HG03060 (cell line): ENCODE results near the gene AGO4.
"Not testable (repeated sequence)": the region's sequence is repeated elsewhere in the genome, so short reads cannot be mapped to it uniquely, and the experiment has no call there.

Experiments used
- ATAC-seq: cut with Tn5 transposase; IDR thresholded peaks from one replicate; pipeline ENCODE4 v1.9.1; 2021; ENCODE audit warnings: low read depth, moderate number of reproducible peaks; ENCODE audit not compliant: unreplicated experiment

AGO4 gene

DNA sequence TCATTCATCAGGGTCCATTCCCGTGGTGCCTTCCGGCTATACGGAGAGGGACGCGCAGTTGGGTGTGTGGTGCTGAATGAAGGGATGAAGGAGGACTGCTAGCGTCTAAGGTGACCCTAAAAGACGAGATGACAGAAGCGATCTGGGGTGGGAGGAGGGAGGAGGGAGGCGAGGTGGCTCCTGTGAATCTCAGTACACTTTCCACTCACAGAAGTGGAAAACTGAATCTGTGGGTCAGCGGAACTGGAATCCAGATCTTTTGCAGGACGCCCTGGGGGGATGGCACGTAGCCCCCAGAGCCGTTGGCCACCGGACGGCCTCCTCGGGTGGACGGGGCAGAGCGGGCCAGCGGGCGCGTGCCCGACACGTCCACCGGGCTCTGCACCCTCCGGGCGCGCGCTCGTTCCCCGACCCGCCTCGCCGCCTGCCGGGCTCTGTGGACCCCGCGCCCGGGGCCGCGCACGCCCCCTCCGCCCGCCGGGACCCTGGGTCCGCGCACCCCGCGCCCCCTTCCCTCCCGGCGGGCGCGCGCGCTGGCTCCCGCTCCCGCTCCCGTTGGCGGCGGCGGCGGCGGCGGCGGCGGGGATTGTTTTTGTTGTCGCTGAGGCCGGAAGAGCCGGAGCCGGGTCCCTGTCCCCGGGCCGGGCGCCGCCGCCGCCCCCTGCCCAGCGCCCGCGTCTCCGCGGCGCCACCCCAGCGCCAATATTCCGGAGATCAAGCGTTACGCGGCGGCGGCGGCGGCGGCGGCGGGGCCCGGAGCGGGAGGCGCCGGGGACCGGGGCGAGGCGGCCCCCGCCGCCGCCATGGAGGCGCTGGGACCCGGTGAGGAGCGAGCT is at the start of gene AGO4:
AGO4 (plus strand) TSS at position 403 of the 836 bp plus-strand sequence; CDS start at position 804, 401 bp downstream.
- no peak for ATAC-seq

DNA sequence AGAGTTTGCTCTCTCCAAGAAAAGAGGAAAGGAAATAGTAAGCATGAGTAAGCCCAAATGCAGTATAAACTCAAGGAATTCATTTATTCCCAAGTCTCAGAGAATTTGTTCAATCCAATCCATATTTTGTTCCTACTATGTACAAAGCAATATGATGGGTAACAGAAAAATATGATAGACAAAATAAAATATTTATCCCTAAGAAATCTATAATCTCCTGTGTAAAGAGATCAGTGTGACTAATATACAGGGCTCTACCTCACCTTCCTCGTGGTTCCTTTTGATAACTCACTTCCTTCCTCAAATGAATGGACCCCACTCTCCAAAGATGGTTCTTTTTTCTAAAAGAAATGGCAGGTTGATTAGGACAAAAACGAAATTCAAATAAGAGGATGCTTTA is 45.7 kb upstream of the AGO4 start:
- no peak for ATAC-seq

DNA sequence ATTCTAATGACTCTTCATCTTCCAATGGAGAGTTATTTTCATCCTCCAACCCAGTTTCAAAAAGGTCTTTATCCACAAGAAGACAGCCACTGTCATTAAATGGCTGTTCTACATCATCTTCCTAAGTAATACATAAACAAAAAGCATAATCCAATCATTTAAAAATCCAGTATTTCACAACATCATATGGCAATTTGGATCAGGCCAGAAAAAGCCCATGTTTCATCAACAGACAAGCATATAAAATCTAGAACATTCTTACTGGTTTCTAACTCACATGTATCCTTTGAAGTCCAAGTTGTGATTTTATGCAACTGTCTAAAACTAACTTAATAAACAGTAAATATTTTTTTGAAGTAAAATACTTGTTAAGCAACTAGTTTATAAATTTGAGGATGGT is 44.6 kb upstream of the AGO4 start:
- ATAC-seq, result no peak

- ATAC-seq, result no peak
Observed at GRCh38 chr1:35764283-35764682, 43.5 kb upstream of the AGO4 start.

DNA sequence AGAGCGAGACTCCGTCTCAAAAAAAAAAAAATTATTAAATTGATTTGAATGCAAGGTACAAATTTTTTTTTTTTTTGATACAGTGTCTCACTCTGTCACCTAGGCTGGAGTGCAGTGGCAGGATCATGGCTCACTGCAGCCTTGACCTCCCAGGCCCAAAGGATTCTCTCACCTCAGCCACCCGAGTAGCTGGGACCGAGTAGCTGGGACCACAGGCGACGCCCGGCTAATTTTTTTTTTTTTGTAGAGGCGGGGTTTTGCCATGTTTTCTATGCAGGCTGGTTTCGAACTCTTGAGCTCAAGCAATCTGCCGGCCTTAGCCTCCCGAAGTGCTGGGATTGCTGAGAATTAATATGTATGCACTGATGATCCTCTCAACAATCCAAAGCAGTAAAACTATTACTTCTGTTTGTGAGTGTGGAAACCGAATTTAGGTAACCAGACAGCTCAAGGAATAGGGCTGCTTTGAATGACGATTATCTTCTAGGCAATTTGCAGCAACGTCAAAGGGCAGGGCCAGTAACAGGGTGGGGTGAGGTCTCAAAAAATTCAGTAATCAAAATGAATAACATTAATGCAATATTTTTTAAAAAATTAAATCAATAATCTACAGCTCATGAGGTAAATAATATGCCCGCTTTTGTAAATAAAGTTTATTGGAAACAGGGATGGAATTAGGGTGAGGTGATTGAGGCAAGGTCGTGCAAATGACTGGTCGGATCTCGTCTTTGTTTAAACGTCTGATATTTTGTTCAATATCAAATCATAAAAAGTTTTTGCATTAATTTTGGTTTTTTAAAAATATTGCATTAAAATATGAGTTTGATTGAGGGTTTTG is 39.2 kb upstream of the AGO4 start:
- ATAC-seq, result no peak

DNA sequence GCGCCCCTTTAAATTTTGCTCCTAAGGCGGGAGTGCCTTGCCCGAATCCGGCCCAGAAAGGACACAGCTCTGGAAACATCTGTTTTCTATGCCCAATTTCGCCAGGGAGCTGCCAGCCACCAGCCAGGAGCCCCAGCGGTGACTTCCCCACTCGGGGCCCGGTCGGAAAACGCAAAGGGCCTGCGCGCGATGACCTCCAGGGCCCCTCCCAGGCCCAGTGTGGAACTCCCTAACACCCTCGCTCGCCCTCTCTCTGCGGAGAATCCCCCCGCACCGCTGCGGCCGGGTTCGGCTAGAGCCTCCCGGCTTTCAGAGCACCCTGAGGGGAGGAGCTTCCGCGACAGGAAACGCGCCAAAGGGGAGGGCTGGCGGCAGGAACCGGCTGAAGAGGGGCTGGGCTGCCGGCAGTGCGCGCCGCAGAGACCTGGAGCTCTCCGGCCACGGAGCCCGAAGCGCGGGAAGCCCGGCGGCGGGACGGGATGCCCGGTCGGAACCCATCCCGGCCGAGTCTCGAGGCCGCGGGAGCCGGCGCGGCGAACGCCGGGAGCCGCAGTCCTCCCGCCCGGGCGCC is 38.5 kb upstream of the AGO4 start:
- peak; percentile 47 for ATAC-seq

GRCh38 chr1:35773711-35774110 is 34.1 kb upstream of the AGO4 start:
- no peak for ATAC-seq

DNA sequence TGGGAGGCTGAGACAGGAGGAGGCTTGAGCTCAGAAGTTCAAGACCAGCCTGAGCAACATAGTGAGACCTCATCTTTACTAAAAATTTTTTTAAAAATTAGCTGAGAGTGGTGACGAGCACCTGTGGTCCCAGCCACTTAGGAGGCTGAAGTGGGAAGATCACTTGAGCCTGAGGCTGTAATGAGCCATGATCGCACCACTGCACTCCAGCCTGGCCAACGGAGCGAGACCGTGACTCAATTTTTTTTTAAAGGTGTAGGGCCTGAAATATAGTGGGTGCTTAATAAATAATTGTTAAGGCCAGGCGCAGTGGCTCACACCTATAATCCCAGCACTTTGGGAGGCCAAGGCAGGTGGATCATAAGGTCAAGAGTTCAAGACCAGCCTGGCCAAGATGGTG is 31.6 kb upstream of the AGO4 start:
- ATAC-seq, result not testable (repeated sequence)

DNA sequence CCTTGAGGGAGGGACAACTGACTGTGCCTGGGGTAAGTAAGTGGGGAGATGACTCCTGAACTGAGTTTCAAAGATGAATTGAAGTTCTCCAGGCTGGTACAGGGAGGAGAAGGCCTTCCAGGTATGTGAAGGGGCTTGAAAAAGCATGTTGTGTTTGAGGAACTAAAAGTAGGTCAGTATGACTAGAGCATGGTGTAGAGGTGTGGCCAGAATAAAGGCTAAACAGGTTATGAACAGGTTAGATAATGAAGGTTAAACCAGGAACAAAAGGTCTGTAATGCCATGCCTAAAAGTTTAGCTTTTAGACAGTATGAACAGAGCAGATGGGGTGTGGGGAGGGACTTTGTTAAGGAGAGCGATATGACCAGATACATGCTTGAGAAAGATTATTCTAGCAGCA is 30.7 kb upstream of the AGO4 start:
- no peak for ATAC-seq

GRCh38 chr1:35783055-35783583 is 24.7 kb upstream of the AGO4 start:
- ATAC-seq, result no peak

DNA sequence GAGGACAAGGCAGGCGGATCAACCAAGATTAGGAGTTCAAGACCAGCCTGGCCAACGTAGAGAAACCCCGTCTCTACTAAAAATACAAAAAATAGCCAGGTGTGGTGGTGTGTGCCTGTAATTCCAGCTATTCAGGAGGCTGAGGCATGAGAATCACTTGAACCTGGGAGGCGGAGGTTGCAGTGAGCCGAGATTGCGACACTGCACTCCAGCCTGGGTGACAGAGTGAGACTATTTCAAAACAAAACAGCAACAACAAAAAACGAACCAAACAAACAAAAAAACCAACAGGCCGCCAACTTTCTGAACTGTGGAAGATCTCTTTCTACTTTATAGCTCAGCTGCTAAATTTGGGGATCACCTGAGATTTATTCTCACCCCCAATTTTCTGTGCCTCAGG is 23.5 kb upstream of the AGO4 start:
- not testable (repeated sequence) for ATAC-seq

DNA sequence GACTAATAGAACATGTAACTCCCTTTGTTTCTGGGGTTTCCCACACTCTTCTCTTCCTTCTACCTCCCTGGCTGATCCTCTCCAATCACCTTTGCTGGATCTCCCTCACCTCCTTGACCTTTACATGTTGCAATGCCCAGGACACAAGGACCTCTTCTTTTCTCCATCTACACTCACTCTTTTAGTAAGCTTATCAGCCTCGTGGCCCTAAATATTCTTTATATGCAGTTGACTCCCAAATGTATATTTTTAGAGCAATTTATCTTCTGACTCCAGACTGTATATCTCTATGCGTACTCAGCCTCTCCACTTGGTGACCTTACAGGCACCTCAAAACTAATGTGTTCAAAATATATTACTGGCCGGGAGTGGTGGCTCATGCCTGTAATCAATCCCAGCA is 19.7 kb upstream of the AGO4 start:
- ATAC-seq, result no peak

DNA sequence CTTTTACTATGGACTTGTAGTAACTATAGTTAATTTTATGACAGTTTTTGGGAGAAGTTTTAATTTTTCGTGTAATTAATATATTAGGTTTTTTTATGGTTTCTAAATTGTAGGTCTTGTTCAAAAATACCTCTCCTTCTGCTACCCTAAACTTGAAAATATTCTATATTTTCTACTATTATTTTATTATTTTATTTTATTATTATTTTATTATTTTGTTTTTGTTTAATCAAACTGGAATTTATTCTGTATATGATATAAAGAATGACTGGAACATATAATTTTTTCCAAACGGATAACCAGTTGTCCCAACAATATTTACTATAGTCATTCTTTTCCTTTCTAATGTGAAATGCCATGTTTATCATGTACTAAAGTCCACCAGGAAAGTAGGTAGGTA is 17.1 kb upstream of the AGO4 start:
- no peak for ATAC-seq

- no peak for ATAC-seq
Observed at GRCh38 chr1:35795295-35795694, 12.5 kb upstream of the AGO4 start.

DNA sequence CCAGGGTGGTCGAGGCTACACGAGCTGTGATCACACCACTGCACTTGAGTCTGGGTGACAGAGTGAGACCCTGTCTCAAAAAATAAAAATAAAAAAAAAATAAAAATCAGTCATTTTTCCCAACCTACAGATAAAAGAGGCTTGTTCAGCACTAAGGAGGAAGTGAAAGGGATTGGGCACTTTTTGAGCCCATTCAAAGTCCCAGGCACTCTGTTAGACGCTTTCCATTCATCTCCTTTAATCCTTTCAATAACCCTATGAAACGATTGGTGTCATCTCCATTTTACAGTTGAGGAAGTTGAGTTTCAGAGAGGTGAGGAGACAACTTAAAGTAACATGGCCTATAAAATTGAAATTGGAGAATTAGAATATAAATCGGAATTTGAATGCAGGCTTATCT is 10.4 kb upstream of the AGO4 start:
- ATAC-seq, result no peak

DNA sequence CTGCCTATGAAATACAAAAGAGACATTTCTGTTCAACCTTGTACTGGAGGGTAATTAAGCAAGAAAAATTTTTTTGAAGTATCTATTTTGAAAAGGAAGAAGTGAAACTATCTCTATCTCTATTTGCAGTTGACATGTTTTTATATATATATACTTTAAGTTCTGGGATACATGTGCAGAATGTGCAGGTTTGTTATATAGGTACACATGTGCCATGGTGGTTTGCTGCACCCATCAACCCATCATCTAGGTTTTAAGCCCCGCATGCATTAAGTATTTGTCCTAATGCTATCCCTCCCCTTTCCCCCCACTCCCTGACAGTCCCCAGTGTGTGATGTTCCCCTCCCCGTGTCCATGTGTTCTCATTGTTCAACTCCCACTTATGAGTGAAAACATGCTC is 9.8 kb upstream of the AGO4 start:
- ATAC-seq, result not testable (repeated sequence)

DNA sequence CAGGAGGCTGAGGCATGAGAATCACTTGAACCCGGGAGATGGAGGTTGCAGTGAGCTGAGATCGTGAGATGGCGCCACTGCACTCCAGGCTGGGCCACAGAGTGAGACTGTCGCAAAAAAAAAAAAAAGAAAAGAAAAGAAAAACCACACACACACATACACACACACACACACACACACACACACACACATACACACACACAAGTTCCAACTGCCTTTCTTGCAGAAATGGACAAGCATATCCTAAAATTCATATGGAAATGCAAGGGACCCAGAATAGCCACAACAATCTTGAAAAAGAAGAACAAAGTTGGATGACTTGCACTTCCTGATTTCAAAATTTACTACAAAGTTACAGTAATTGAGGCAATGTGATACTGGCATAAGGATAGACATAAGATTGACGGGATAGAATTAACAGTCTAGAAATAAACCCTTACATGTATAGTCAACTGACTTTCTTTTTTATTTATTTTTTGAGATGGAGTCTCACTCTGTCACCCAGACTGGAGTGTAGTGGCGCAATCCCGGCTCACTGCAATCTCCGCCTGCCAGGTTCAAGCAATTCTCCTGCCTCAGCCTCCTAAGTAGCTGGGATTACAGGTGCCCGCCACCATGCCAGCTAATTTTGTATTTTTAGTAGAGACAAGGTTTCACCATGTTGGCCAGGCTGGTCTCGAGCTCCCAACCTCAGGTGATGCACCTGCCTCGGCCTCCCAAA is 7.5 kb upstream of the AGO4 start:
- not testable (repeated sequence) for ATAC-seq

GRCh38 chr1:35808450-35809113 is 766 bp downstream of the AGO4 start:
- no peak for ATAC-seq

DNA sequence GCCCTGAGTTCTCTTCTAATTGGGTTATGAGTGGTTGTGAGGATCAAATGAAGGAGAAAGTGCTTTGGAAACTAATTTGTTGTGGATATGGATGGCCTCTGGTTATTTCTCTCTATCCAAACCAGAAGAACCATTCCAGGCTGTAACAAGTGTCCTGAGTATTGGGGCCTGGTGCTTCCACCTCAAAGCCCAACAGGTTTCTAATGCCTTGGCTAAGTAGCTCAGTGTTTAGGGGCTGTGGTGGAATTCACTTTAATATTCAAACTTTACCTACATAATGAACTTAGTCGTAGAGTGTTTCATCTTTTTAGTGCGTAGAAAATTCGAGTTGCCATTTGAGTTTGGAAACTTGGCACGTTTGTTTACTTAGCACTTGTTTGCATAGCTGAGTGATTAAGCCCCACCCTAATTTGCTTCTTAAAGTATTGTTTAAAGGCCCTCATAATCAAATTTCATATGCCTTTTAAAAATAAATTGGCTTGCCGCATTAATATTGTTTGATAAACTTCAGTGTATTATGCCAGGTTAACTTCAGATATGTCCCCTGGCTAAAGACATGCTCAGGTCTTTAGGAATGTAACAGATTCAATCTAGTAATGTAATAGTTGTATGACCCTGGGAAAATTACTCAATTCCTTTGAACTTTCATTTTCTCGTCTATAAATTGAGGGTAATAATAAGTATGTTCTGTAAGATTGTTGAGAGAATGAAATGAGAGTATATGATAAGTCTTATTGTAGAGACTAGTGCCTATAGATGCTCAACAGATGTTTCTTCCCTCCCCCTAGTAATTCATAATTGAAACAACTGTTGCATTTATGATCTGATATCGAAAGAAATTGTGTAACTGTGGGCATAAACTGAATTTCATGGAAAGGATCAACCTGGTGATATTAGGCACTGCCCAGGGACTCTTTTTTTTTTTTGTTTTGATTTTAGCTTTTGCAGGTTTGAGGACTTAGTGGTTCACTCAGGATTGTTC is 1.6 kb downstream of the AGO4 start:
- no peak for ATAC-seq
